Measurements from ENCODE around the gene TMA7.

TMA7 gene

DNA sequence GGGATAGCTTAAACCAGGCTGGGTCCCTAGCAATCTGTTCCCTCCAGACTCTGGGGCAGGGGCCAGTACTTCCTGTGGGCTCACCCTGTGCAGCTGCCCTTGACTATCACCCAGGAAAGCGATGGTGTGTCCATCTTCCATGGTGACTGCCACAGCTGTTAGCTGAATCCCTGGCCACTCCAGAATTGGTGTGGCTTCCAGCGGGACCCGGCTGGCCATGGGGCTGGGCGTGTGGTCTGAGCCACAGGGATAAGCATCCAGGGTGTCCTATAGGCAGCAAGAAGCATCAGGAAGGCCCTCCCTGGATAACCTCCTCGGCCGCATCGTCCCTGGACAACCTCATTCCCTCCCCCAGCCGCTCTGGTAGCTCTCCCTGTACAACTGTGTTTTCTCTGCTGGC lies 17.4 kb upstream of the TMA7 start:
- H3K27ac ChIP-seq (ENCODE audit: low read depth, low read length): no peak overlapping the region
- peaks cover 19 to 25% of the 10 kb centered on the region in 2 donors for H3K4me1 ChIP-seq (ENCODE audit: control insufficient read depth in 1 of 2, insufficient read depth in 2 of 2, low read length in 2 of 2)
- no peaks in the 10 kb centered on the region for H3K9me3 ChIP-seq (ENCODE audit: control insufficient read depth in 1 of 2, low read length in 2 of 2)
- no peak overlapping the region for H3K4me3 ChIP-seq (ENCODE audit: low read depth in 1 of 2, low read length in 2 of 2)
- no peak overlapping the region for H3K9ac ChIP-seq (ENCODE audit: low read depth in 1 of 2, low read length in 2 of 2)
- H3K27me3 ChIP-seq (ENCODE audit: control insufficient read depth in 1 of 2, insufficient read depth in 2 of 2, low read length in 2 of 2): no peaks in the 10 kb centered on the region
- peaks cover 16 to 29% of the 10 kb centered on the region in 2 donors for H3K36me3 ChIP-seq (ENCODE audit: control insufficient read depth in 1 of 2, insufficient read depth in 2 of 2, low read length in 2 of 2)

GRCh38 chr3:48423241-48423882 lies 16.7 kb upstream of the TMA7 start:
- H3K4me3 ChIP-seq (ENCODE audit: low read depth in 1 of 2, low read length in 2 of 2): no peak overlapping the region
- peaks cover 10 to 23% of the 10 kb centered on the region in 2 donors for H3K36me3 ChIP-seq (ENCODE audit: control insufficient read depth in 1 of 2, insufficient read depth in 2 of 2, low read length in 2 of 2)
- H3K27me3 ChIP-seq (ENCODE audit: control insufficient read depth in 1 of 2, insufficient read depth in 2 of 2, low read length in 2 of 2): no peaks in the 10 kb centered on the region
- no peaks in the 10 kb centered on the region for H3K9me3 ChIP-seq (ENCODE audit: control insufficient read depth in 1 of 2, low read length in 2 of 2)
- H3K4me1 ChIP-seq (ENCODE audit: control insufficient read depth in 1 of 2, insufficient read depth in 2 of 2, low read length in 2 of 2): peaks cover 26 to 29% of the 10 kb centered on the region in 2 donors
- no peak overlapping the region for H3K9ac ChIP-seq (ENCODE audit: low read depth in 1 of 2, low read length in 2 of 2)
- no peak overlapping the region for H3K27ac ChIP-seq (ENCODE audit: low read depth, low read length)

DNA sequence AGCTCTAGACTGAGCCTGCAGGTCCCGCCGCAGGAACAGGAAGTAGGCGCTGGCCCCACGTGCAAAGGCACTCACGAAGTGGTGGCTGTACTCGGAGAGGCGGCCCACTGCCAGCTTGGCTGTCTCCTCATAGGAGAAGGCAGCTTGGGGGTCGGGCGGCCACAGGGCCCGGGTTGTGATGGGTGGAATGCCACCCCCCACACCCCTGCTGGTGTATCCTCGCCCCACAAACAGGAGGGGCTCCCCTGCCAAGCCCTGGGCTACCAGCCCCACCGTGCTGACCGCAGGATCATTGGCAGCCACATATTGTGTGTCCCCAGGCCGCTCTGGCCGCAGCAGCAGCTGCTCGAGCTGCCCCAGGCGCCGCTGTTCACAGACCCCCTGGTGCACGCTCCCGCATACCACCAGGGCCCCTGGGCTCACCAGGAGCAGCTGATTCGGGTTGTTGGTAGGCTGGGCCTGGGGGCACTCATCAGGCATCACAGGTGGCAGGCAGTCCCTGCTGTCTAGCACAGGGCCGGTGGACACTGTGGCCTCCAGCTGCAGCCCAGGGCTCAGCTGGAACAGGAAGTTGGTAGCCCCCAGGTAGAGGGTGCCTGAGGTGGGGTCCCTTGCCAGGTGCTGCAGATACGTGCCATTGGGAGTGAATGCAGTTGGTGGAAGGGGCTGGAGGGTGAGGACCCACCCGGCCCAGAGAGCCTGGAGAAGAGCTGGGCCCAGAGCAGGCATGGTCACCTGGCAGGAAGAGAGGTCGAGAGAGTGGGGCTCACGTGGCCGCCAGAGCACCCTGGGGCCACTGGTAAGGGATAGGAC lies 16.0 kb upstream of the TMA7 start:
- no peak overlapping the region for H3K4me3 ChIP-seq (ENCODE audit: low read depth in 1 of 2, low read length in 2 of 2)
- H3K4me1 ChIP-seq (ENCODE audit: control insufficient read depth in 1 of 2, insufficient read depth in 2 of 2, low read length in 2 of 2): peaks cover 28 to 29% of the 10 kb centered on the region in 2 donors
- no peak overlapping the region for H3K9ac ChIP-seq (ENCODE audit: low read depth in 1 of 2, low read length in 2 of 2)
- no peaks in the 10 kb centered on the region for H3K9me3 ChIP-seq (ENCODE audit: control insufficient read depth in 1 of 2, low read length in 2 of 2)
- peaks cover 9 to 16% of the 10 kb centered on the region in 2 donors for H3K36me3 ChIP-seq (ENCODE audit: control insufficient read depth in 1 of 2, insufficient read depth in 2 of 2, low read length in 2 of 2)
- no peak overlapping the region for H3K27ac ChIP-seq (ENCODE audit: low read depth, low read length)
- no peaks in the 10 kb centered on the region for H3K27me3 ChIP-seq (ENCODE audit: control insufficient read depth in 1 of 2, insufficient read depth in 2 of 2, low read length in 2 of 2)

DNA sequence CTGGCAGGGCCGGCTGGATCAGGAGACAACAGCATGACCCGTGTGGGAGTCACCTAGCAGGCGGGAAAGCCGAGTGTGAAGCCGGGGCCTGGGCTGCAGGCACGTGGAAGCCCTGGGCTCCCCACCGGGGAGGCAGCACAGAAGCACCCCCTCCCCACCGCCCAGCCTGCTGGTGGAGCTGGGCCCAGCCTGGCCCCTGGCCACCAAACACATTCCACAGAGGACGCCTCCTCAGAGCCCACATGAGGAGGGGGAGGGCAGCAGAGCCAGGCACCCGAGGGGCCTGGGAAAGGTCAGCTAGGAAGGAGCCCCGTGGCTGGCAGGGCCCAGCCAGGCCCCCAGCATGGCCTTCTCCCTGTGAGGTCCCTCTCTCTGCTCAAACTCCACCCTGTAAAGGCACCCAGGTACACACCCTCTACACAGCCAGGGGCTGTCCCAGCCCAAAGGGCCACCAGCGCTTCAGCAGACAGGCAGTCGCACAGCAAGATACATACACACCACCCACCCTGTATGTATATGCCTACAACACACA lies 14.7 kb upstream of the TMA7 start:
- Histone ChIP-seq H3K9me3 (ENCODE audit: control insufficient read depth in 1 of 2, low read length in 2 of 2) (no peaks in the 10 kb centered on the region), H3K4me1 (ENCODE audit: control insufficient read depth in 1 of 2, insufficient read depth in 2 of 2, low read length in 2 of 2) (peaks cover 34% of the 10 kb centered on the region in 2 donors), H3K9ac (ENCODE audit: low read depth in 1 of 2, low read length in 2 of 2) (no peak overlapping the region), H3K27me3 (ENCODE audit: control insufficient read depth in 1 of 2, insufficient read depth in 2 of 2, low read length in 2 of 2) (no peaks in the 10 kb centered on the region), H3K36me3 (ENCODE audit: control insufficient read depth in 1 of 2, insufficient read depth in 2 of 2, low read length in 2 of 2) (peaks cover 9 to 15% of the 10 kb centered on the region in 2 donors), H3K4me3 (ENCODE audit: low read depth in 1 of 2, low read length in 2 of 2) (no peak overlapping the region), H3K27ac (ENCODE audit: low read depth, low read length) (peak overlapping the region; percentile 25)

DNA sequence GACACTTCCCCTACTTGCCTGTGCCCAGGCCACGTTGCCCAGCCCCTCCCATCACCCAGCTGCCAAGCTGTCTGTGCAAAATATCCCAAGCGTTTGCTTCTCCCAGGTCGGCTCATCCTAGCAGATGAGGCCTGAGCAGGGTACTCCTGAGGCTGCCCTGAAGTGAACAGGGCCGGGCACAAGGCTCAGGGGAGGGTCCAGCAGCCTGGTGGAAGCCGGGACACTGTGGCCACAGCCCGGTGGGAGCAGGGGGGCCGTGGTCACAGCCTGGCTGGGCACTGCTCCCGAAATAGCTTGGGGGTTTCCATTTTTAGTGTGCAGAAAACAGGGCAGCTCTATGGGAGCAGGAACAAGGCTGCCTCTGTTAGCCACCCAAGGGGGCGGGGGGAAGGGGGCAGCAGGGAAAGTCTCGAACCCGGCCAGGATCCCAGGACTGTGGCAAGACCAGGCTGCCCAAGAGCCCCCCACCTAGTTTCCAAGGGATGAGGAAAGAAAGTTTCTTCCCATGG lies 13.6 kb upstream of the TMA7 start:
- no peaks in the 10 kb centered on the region for H3K9me3 ChIP-seq (ENCODE audit: control insufficient read depth in 1 of 2, low read length in 2 of 2)
- H3K27ac ChIP-seq (ENCODE audit: low read depth, low read length): no peak overlapping the region
- peak overlapping the region; percentile 65 to 72 for H3K4me3 ChIP-seq (ENCODE audit: low read depth in 1 of 2, low read length in 2 of 2)
- H3K4me1 ChIP-seq (ENCODE audit: control insufficient read depth in 1 of 2, insufficient read depth in 2 of 2, low read length in 2 of 2): peaks cover 40 to 44% of the 10 kb centered on the region in 2 donors
- peaks cover 6 to 10% of the 10 kb centered on the region in 2 donors for H3K36me3 ChIP-seq (ENCODE audit: control insufficient read depth in 1 of 2, insufficient read depth in 2 of 2, low read length in 2 of 2)
- no peak overlapping the region for H3K9ac ChIP-seq (ENCODE audit: low read depth in 1 of 2, low read length in 2 of 2)
- no peaks in the 10 kb centered on the region for H3K27me3 ChIP-seq (ENCODE audit: control insufficient read depth in 1 of 2, insufficient read depth in 2 of 2, low read length in 2 of 2)

- Histone ChIP-seq H3K9ac (ENCODE audit: low read depth in 1 of 2, low read length in 2 of 2) (peak overlapping the region; percentile 75 to 76), H3K4me3 (ENCODE audit: low read depth in 1 of 2, low read length in 2 of 2) (peak overlapping the region; percentile 65 to 72), H3K4me1 (ENCODE audit: control insufficient read depth in 1 of 2, insufficient read depth in 2 of 2, low read length in 2 of 2) (peaks cover 40 to 44% of the 10 kb centered on the region in 2 donors), H3K9me3 (ENCODE audit: control insufficient read depth in 1 of 2, low read length in 2 of 2) (no peaks in the 10 kb centered on the region), H3K27ac (ENCODE audit: low read depth, low read length) (no peak overlapping the region), H3K27me3 (ENCODE audit: control insufficient read depth in 1 of 2, insufficient read depth in 2 of 2, low read length in 2 of 2) (no peaks in the 10 kb centered on the region), H3K36me3 (ENCODE audit: control insufficient read depth in 1 of 2, insufficient read depth in 2 of 2, low read length in 2 of 2) (peaks cover 6% of the 10 kb centered on the region in 2 donors)
Measured at GRCh38 chr3:48426944-48427629, 13.0 kb upstream of the TMA7 start.

DNA sequence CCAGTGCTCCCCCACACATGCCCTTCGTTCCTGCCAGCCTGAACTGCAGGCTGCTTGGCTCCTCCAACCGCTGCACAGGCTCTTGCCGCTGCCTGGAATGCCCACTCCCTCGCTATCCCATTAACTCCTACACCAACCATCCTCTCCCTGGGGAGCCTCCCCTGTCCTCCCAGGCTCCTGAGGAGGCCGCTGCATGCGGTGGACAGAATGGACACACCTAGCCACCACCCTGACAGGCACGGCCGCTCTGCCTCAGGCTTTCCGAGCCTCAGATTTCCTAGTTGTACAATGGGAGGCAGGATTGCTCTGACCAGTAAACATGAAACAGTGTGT lies 12.5 kb upstream of the TMA7 start:
- Histone ChIP-seq H3K9me3 (ENCODE audit: control insufficient read depth in 1 of 2, low read length in 2 of 2) (no peaks in the 10 kb centered on the region), H3K9ac (ENCODE audit: low read depth in 1 of 2, low read length in 2 of 2) (peak overlapping the region; percentile 75 to 76), H3K4me3 (ENCODE audit: low read depth in 1 of 2, low read length in 2 of 2) (peak overlapping the region; percentile 65 to 72), H3K36me3 (ENCODE audit: control insufficient read depth in 1 of 2, insufficient read depth in 2 of 2, low read length in 2 of 2) (peaks cover 7% of the 10 kb centered on the region in 2 donors), H3K27me3 (ENCODE audit: control insufficient read depth in 1 of 2, insufficient read depth in 2 of 2, low read length in 2 of 2) (no peaks in the 10 kb centered on the region), H3K27ac (ENCODE audit: low read depth, low read length) (peak overlapping the region; percentile 4), H3K4me1 (ENCODE audit: control insufficient read depth in 1 of 2, insufficient read depth in 2 of 2, low read length in 2 of 2) (peaks cover 40 to 48% of the 10 kb centered on the region in 2 donors)

- peaks cover 6 to 7% of the 10 kb centered on the region in 2 donors for H3K36me3 ChIP-seq (ENCODE audit: control insufficient read depth in 1 of 2, insufficient read depth in 2 of 2, low read length in 2 of 2)
- peaks cover 44 to 53% of the 10 kb centered on the region in 2 donors for H3K4me1 ChIP-seq (ENCODE audit: control insufficient read depth in 1 of 2, insufficient read depth in 2 of 2, low read length in 2 of 2)
- H3K27ac ChIP-seq (ENCODE audit: low read depth, low read length): peak overlapping the region; percentile 6
- no peaks in the 10 kb centered on the region for H3K27me3 ChIP-seq (ENCODE audit: control insufficient read depth in 1 of 2, insufficient read depth in 2 of 2, low read length in 2 of 2)
- peak overlapping the region; percentile 65 to 72 for H3K4me3 ChIP-seq (ENCODE audit: low read depth in 1 of 2, low read length in 2 of 2)
- no peaks in the 10 kb centered on the region for H3K9me3 ChIP-seq (ENCODE audit: control insufficient read depth in 1 of 2, low read length in 2 of 2)
- peak overlapping the region; percentile 75 to 76 for H3K9ac ChIP-seq (ENCODE audit: low read depth in 1 of 2, low read length in 2 of 2)
Measured at GRCh38 chr3:48428088-48428571, 11.9 kb upstream of the TMA7 start.

- Histone ChIP-seq H3K4me1 (ENCODE audit: control insufficient read depth in 1 of 2, insufficient read depth in 2 of 2, low read length in 2 of 2) (peaks cover 50 to 59% of the 10 kb centered on the region in 2 donors), H3K27ac (ENCODE audit: low read depth, low read length) (peak overlapping the region; percentile 85), H3K27me3 (ENCODE audit: control insufficient read depth in 1 of 2, insufficient read depth in 2 of 2, low read length in 2 of 2) (no peaks in the 10 kb centered on the region), H3K9ac (ENCODE audit: low read depth in 1 of 2, low read length in 2 of 2) (peak overlapping the region; percentile 75 to 76), H3K9me3 (ENCODE audit: control insufficient read depth in 1 of 2, low read length in 2 of 2) (no peaks in the 10 kb centered on the region), H3K4me3 (ENCODE audit: low read depth in 1 of 2, low read length in 2 of 2) (peak overlapping the region; percentile 65 to 72), H3K36me3 (ENCODE audit: control insufficient read depth in 1 of 2, insufficient read depth in 2 of 2, low read length in 2 of 2) (peaks cover 6 to 7% of the 10 kb centered on the region in 2 donors)
Measured at GRCh38 chr3:48428572-48429316, 11.3 kb upstream of the TMA7 start.

All from duodenal mucosa (tissue), 2 donors.